K562 (cell line): ENCODE data around the gene IPPK. TPM values are rescaled to one million over a fixed set of nuclear protein-coding genes. Genes with fewer than 3 reads are reported as not detected.

ENCODE experiments used
- CREBBP ChIP-seq: IDR thresholded peaks from one replicate; pipeline ENCODE4 v1.6.1; 2012; ENCODE audit warnings: low read depth, mild to moderate bottlenecking, control low read depth, inconsistent platforms, low read length
- ETV1 ChIP-seq: fragments of 450-650 bp; conservative IDR thresholded peaks from 2 replicates; pipeline ENCODE4 v1.6.1; 2016; ENCODE audit warnings: missing genetic modification characterization, control low read depth, low read depth, missing compliant biosample characterization
- GTF2F1 ChIP-seq: IDR thresholded peaks from 2 replicates; pipeline ENCODE4 v1.6.1; 2011; ENCODE audit warnings: low read depth, low read length, improper control_type of control experiment
- MCM2 ChIP-seq: fragments of 450-650 bp; IDR thresholded peaks from 2 replicates; pipeline ENCODE4 v1.6.1; 2017; ENCODE audit warnings: low read depth, mild to moderate bottlenecking
- MEIS2 ChIP-seq: fragments of 450-650 bp; IDR thresholded peaks from 2 replicates; pipeline ENCODE4 v1.6.1; 2014; ENCODE audit warnings: mild to moderate bottlenecking; ENCODE audit not compliant: partially characterized antibody
- PTTG1 ChIP-seq: fragments of 450-650 bp; IDR thresholded peaks from 2 replicates; pipeline ENCODE4 v1.6.1; 2016; ENCODE audit warnings: low read depth, mild to moderate bottlenecking, missing genetic modification characterization, missing compliant biosample characterization
- SNAPC5 ChIP-seq: fragments of 250-450 bp; sonication (Bioruptor Pico); IDR thresholded peaks from 2 replicates; pipeline ENCODE4 v1.8.0; 2021; ENCODE audit warnings: moderate library complexity, mild to moderate bottlenecking, inconsistent platforms
- STAG1 ChIP-seq: sonication (generic); formaldehyde crosslinking; IDR thresholded peaks from 2 replicates; pipeline ENCODE4 v1.5.0; 2020; ENCODE audit warnings: missing genetic modification reagents, borderline replicate concordance
- TEAD2 ChIP-seq: fragments of 450-650 bp; IDR thresholded peaks from 2 replicates; pipeline ENCODE4 v1.6.1; 2016; ENCODE audit warnings: missing genetic modification characterization, control low read depth, missing compliant biosample characterization
- ZNF318 ChIP-seq, 2 experiments: fragments of 450-650 bp; IDR thresholded peaks; 2 replicates each; pipeline ENCODE4 v1.6.1; 2016; ENCODE audit warnings: mild to moderate bottlenecking in 2 of 2, borderline replicate concordance in 1 of 2, low read depth in 1 of 2, moderate library complexity in 1 of 2
- ZNF407 ChIP-seq: fragments of 450-650 bp; IDR thresholded peaks from 2 replicates; pipeline ENCODE4 v1.6.1; 2016; ENCODE audit warnings: low read depth
- ZNF668 ChIP-seq: fragments of 250-450 bp; sonication (Bioruptor Pico); IDR thresholded peaks from 2 replicates; pipeline ENCODE4 v1.8.0; 2022; ENCODE audit warnings: mild to moderate bottlenecking, inconsistent platforms
- polyA plus RNA-seq, 8 experiments: library from polyadenylated mRNA; depleted of rRNA in 4 of 8; stranded (reverse) in 5 of 8; unstranded in 3 of 8; fragments of >200 nt; fragmentation: Nextera tagmentation in 2 of 8; fragmentation: Illumina TruSeq in 1 of 8; extraction: Ambion mirVana in 2 of 8; extraction: Trizol in 1 of 8; gene quantifications; 2 replicates each; pipeline versions ENCODE4 v1.2.1 to v1.2.3, GENCODE V29; 2011 to 2014; ENCODE audit warnings: inconsistent platforms in 1 of 8, missing spikeins in 1 of 8
- total RNA-seq, 7 experiments: library from RNA; depleted of rRNA in 6 of 7; stranded (reverse); fragments of >200 nt in 6 of 7; fragmentation: Illumina TruSeq in 2 of 7; extraction: Trizol in 2 of 7; gene quantifications; 2 replicates each; pipeline versions ENCODE4 v1.2.1 to v1.2.3, GENCODE V29; 2011 to 2021; ENCODE audit warnings: low replicate concordance in 1 of 7

IPPK gene
- total and polyA plus RNA-seq, 9 of the 15 experiments (the other 6 are each of a cell fraction or from before 2014, with no cell fraction given), result 3.1 to 22.2 (median 11.2) TPM

- no peak for TF ChIP-seq ZNF407
- TF ChIP-seq CREBBP, result no peak
- TF ChIP-seq ZNF318 (IDR thresholded peaks at IDR 0.05; ENCODE audit: borderline replicate concordance in 1 of 2, low read depth in 1 of 2), result no peak
- TF ChIP-seq MCM2, result no peak
- TF ChIP-seq TEAD2 (tag), result no peak
- no peak for TF ChIP-seq STAG1 (CRISPR knock-in tag)
- no peak for TF ChIP-seq ETV1 (tag)
- TF ChIP-seq PTTG1 (tag), result no peak
- TF ChIP-seq GTF2F1, result no peak
- TF ChIP-seq ZNF668 (CRISPR knock-in tag), result no peak
- TF ChIP-seq SNAPC5 (CRISPR knock-in tag), result no peak
- no peak for TF ChIP-seq MEIS2
- TF ChIP-seq, all 486 proteins: peak for 5
Observed at GRCh38 chr9:92592537-92592936, 77.4 kb downstream of the IPPK start (continued).
